Neuron (in vitro differentiated cells): Measurements from ENCODE around the gene INTS12.
"Not testable (repeated sequence)": the region's sequence is repeated elsewhere in the genome, so short reads cannot be mapped to it uniquely, and the experiment has no call there.

Experiments used
- H2AFZ ChIP-seq: one replicate; pipeline ENCODE4 v1.6.1; 2013; ENCODE audit warnings: low read depth, mild to moderate bottlenecking, inconsistent platforms, low read length, moderate library complexity
- H3K27me3 ChIP-seq: one replicate; pipeline ENCODE4 v1.6.1; 2013; ENCODE audit warnings: low read length; ENCODE audit not compliant: insufficient read depth
- H3K36me3 ChIP-seq: one replicate; pipeline ENCODE4 v1.6.1; 2013; ENCODE audit warnings: low read length; ENCODE audit not compliant: insufficient read depth
- H3K4me1 ChIP-seq: one replicate; pipeline ENCODE4 v1.6.1; 2013; ENCODE audit warnings: low read length; ENCODE audit not compliant: insufficient read depth
- H3K4me3 ChIP-seq: 2 replicates; pipeline ENCODE4 v1.5.1; 2013; ENCODE audit warnings: mild to moderate bottlenecking, low read length, moderate library complexity
- H3K9me3 ChIP-seq: one replicate; pipeline ENCODE4 v1.6.1; 2013; ENCODE audit warnings: low read length

The INTS12 gene

DNA sequence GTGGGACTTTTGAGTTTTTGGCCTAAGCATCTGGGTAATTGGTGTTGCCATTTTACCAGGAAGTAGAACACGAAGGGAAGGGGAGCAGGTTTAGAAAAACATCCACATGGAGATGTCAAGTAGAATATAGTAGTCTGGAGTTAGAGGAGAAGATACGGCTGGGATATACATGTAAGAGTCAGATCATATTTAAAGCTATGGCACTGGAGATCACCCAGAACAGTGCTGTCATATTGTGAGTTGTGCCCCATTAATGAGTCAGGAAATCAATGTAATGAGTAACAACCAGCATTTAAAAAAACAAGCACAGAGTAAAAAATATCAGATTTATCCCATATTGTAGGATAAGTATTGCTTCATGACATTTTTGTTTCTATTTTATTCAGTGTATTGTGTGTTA, 4.3 kb upstream of the INTS12 start:
- H3K36me3 ChIP-seq, result no peaks in the 10 kb centered on the region
- H3K4me1 ChIP-seq, result peaks cover 16% of the 10 kb centered on the region
- no peak overlapping the region for H3K4me3 ChIP-seq
- no peaks in the 10 kb centered on the region for H3K9me3 ChIP-seq
- no peaks in the 10 kb centered on the region for H3K27me3 ChIP-seq
- H2AFZ ChIP-seq, result no peak overlapping the region

DNA sequence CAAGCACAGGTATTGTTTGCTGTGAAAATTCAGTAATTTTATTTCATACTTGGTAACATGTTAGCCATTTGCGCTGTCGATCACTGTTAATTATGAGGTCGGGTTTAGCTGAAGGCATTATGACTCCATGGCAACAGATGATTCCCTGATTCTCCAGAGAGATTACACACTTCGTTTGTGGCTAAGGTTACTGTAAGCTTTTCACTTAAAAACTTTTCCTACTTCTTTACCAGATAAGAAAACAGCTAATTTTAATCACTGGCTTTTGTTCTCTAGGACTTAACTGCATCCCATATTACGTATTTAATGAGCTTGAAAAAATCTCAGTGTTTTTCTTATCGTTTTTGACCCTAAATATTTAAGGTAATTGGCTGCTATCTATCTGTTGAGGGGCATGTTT, 2.2 kb upstream of the INTS12 start:
- peaks cover 25% of the 10 kb centered on the region for H3K4me1 ChIP-seq
- H3K36me3 ChIP-seq, result no peaks in the 10 kb centered on the region
- no peaks in the 10 kb centered on the region for H3K9me3 ChIP-seq
- H2AFZ ChIP-seq, result no peak overlapping the region
- H3K27me3 ChIP-seq, result no peaks in the 10 kb centered on the region
- no peak overlapping the region for H3K4me3 ChIP-seq

DNA sequence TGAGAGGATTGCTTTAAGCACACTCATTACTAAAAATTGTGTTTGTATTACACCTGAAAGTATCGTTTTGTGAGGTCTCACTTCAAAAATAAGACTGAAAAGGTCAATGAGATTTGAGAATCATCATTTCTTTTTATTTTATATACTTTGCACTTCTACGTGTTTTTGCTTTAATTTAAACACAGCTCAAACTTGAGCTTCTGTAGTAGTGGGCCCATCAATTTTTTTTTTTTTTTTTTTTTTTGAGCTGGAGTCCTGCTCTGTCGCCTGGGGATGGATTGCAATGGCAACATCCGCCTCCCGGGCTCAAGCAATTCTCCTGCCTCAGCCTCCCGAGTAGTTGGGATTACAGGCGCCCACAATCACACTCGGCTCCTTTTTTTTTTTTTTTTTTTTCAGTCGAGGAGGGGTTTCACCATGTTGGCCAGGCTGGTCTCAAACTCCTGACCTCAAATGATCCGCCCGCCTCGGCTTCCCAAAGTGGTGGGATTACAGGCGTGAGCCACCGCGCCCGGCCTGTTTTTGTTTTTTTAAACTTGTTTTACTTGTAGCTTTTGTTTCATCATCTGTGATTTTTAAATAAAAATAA, 1.6 kb upstream of the INTS12 start:
- no peaks in the 10 kb centered on the region for H3K9me3 ChIP-seq
- H3K4me1 ChIP-seq, result peaks cover 25% of the 10 kb centered on the region
- no peak overlapping the region for H2AFZ ChIP-seq
- H3K27me3 ChIP-seq, result no peaks in the 10 kb centered on the region
- peak overlapping the region; percentile 77 for H3K4me3 ChIP-seq
- H3K36me3 ChIP-seq, result no peaks in the 10 kb centered on the region

DNA sequence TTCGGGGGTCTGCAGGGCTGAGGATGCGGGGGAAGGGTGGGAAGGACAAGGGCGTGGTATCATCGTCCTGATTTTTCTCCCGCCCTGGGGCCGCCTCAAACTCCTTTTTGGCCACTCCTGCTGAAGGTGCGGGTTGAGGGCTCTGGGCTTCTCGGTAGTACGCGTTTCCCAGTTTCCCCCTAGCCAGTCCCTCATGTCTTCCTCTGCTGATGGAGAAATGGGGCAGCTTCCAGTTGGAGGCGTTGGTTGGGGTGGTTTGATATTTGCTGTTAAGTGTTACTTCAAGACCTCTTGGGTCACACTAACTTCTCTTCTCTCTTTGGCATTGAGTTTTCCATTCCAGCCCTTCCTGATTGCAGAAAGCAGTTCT, 577 bp upstream of the INTS12 start:
- Histone ChIP-seq H3K4me1 (peaks cover 25% of the 10 kb centered on the region), H3K9me3 (no peaks in the 10 kb centered on the region), H3K36me3 (no peaks in the 10 kb centered on the region), H3K27me3 (no peaks in the 10 kb centered on the region), H2AFZ (peak overlapping the region; percentile 76), H3K4me3 (peak overlapping the region; percentile 77)

DNA sequence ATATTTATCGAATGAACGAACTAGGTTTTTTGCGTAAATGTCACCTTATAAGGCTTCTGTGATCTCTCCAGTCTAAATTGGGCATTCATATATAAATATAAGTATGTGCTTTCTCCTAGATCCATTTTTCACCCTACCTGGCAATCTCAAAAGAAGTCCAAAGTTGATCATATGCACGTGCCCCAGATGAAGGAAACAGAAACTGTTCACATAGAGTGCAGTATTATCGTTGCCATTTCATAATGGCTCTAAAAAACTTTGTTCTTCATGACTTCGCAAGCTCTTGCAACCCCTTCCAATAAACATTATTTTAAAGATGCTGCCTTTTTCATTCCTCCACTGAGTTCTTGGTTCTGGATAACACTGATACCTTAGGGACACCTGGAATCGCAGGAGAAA, 708 bp downstream of the INTS12 start:
- Histone ChIP-seq H3K36me3 (no peaks in the 10 kb centered on the region), H3K27me3 (no peaks in the 10 kb centered on the region), H2AFZ (peak overlapping the region; percentile 68), H3K4me1 (peaks cover 25% of the 10 kb centered on the region), H3K4me3 (peak overlapping the region; percentile 77), H3K9me3 (no peaks in the 10 kb centered on the region)

DNA sequence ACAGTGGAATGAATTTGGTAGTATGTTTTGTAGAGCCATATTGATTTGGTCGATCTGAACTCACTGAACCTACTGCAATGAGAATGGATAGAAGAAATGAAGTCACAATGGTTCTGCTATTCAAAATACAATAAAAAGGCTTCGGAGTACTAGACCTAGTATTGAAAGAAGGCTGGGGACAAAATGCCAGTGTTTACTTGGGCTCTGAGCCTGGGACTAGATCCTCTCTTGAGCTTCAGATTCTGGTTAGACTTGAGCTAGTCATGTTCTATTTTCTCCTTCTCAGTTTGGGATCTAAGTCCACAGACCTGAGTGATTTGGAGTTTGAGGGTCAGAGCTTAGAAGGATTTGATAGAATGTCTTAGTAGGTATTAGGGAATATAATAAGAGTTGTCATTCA, 9.9 kb downstream of the INTS12 start:
- H3K9me3 ChIP-seq, result no peaks in the 10 kb centered on the region
- no peaks in the 10 kb centered on the region for H3K27me3 ChIP-seq
- H3K4me3 ChIP-seq, result no peak overlapping the region
- no peaks in the 10 kb centered on the region for H3K4me1 ChIP-seq
- no peak overlapping the region for H2AFZ ChIP-seq
- H3K36me3 ChIP-seq, result peaks cover 28% of the 10 kb centered on the region

DNA sequence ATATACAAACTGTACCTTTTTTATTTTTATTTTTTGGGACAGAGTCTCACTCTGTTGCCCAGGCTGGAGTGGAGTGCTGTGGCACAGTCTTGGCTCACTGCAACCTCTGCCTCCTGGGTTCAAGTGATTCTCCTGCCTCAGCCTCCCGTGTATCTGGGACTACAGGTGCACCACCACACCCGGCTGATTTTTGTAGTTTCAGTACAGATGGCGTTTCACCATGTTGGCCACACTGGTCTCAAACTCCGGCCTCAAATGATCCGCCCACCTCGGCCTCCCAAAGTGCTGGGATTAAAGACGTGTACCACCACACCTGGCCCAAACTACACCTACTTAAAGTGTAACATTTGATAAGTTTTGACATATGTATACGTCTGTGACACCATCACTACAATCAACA, 12.7 kb downstream of the INTS12 start:
- H3K9me3 ChIP-seq, H3K4me1 ChIP-seq, H3K4me3 ChIP-seq, H3K27me3 ChIP-seq, H2AFZ ChIP-seq: not testable (repeated sequence)
- peaks cover 47% of the 10 kb centered on the region for H3K36me3 ChIP-seq

DNA sequence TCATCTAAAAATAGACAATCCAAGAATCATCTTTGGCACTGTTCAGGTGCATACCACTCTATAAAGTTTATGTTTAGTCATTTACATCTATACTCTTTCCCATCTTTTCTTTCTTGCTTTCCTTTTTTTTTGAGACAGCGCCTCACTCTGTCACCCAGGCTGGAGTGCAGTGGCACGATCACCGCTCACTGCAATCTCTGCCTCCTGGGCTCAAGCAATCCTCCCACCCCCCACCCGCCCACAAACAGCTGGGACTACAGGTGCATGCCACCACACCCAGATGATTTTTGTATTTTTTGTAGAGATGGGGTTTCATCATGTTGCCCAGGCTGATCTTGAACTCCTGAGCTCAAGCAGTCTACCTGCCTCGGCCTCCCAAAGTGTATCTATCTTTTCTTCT, 13.7 kb downstream of the INTS12 start:
- H3K9me3 ChIP-seq, H3K27me3 ChIP-seq, H3K4me1 ChIP-seq, H2AFZ ChIP-seq, H3K4me3 ChIP-seq: not testable (repeated sequence)
- H3K36me3 ChIP-seq, result peaks cover 46% of the 10 kb centered on the region

DNA sequence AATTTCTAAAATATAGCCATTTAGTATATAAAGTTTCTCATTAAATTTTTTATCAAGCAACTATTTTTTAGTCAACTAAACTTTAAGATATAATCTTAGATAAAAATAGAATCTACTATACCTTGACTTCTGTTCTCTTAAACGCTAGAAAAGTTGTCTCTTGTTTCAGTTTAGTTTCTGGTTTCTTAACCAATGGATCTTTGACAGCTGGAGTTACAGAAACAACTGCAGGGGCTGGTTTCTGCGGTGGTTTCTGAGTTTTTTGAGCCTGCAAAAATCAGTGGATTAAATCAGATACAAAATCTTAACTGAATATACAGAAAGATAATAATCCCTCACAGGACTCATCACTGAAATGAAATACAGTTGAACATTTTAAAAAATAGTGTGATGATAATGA, 21.9 kb downstream of the INTS12 start:
- no peaks in the 10 kb centered on the region for H3K4me1 ChIP-seq
- no peaks in the 10 kb centered on the region for H3K9me3 ChIP-seq
- H3K27me3 ChIP-seq, result no peaks in the 10 kb centered on the region
- no peak overlapping the region for H2AFZ ChIP-seq
- no peak overlapping the region for H3K4me3 ChIP-seq
- H3K36me3 ChIP-seq, result peaks cover 56% of the 10 kb centered on the region

DNA sequence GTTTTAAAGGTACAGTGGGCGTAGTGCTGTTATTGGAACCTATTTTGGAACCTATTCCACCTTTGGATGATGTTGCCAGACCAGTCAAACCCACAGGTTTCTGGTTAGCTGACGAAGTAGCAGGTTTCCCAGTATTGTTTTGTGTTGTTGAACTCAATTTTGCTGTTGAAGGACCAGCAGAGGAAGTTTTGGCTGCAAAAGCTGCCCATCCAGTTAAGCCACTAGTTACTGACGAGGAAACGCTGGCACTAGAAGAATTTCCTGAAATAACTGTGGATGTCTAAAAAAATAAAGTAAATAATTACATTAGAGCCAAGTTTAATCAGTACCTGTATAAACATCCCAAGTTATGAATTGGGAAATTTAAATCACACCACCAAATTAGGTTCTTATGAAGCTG, 25.5 kb downstream of the INTS12 start:
- Histone ChIP-seq H3K4me1 (no peaks in the 10 kb centered on the region), H3K9me3 (no peaks in the 10 kb centered on the region), H3K4me3 (no peak overlapping the region), H2AFZ (no peak overlapping the region), H3K27me3 (no peaks in the 10 kb centered on the region), H3K36me3 (peaks cover 33% of the 10 kb centered on the region)

DNA sequence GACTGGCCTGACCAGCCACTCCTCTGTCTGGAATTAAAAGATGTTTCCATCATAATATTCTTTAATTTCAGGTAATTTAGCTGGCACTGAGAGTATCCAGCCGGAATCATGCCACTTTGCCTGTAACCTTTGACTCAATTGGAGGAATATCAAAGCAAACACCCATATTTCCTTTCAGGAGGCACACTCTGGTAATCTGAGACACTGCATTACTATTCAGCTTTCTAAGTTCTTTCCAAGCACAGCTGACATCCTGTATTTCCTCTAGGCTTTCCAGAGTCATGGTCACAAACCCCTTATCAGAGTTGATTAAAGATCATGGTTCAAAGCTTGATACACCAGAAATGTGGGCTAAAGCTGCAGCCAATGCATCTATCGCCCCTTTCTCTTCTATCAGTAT, 29.3 kb downstream of the INTS12 start:
- H3K27me3 ChIP-seq, result no peaks in the 10 kb centered on the region
- no peaks in the 10 kb centered on the region for H3K9me3 ChIP-seq
- no peak overlapping the region for H2AFZ ChIP-seq
- peaks cover 17% of the 10 kb centered on the region for H3K36me3 ChIP-seq
- H3K4me3 ChIP-seq, result no peak overlapping the region
- no peaks in the 10 kb centered on the region for H3K4me1 ChIP-seq

DNA sequence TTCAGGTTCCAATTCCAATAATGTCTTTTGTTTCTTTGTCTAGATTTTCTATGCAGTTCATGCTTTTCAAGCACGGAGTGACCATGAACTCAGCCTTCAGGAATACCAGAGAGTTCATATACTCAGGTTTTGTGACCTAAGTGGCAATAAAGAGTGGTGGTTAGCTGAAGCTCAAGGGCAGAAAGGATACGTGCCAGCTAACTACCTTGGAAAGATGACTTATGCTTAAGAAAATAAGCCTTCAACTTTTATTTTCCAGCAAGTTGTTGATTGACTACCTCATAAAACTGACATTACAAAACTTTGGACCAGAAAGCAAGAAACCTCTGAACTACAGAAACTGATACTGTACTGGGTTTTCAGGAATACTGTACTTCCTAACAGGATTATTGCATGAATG, 30.8 kb downstream of the INTS12 start:
- Histone ChIP-seq H3K9me3 (no peaks in the 10 kb centered on the region), H3K27me3 (peaks cover 3% of the 10 kb centered on the region), H3K36me3 (peaks cover 8% of the 10 kb centered on the region), H3K4me1 (no peaks in the 10 kb centered on the region), H2AFZ (no peak overlapping the region), H3K4me3 (no peak overlapping the region)

DNA sequence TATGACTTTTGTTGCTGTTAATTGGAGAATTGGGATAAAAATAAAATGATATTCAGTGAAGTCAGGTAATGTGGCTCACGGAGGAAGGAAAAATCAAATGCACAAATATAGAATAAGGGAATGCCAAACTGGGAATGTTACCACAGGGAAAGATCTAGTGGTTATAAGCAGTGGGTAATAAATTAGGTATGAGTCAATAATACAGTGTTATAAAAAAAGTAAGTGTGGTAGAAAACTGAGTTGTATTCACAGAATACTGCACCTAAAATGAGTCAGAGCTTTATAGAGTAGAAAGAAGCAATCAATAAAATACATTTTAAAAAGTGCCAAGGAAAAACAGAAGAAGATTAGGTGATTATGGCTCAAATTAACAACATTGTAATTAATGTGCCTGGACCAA, 34.5 kb downstream of the INTS12 start:
- no peaks in the 10 kb centered on the region for H3K9me3 ChIP-seq
- H3K4me1 ChIP-seq, result no peaks in the 10 kb centered on the region
- peaks cover 3% of the 10 kb centered on the region for H3K27me3 ChIP-seq
- no peaks in the 10 kb centered on the region for H3K36me3 ChIP-seq
- no peak overlapping the region for H2AFZ ChIP-seq
- H3K4me3 ChIP-seq, result no peak overlapping the region

DNA sequence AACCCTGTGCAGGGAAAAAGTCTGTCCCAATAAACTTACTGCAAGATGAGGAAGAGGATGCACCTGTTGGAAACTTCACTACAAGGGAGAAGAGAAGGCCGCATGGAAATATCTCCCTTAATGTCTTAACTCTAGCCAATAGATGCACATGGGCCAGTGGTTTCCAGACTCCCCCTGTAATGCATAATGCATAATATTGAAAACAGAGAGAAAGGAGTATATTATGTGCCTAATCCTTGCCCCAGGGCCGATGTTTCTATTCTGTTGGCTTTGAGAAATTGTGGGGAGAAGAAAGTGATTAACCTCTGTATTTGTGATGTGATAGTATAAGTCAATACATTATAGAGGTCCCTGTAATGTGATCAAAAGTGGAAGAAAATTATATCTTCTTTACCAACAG, 37.2 kb downstream of the INTS12 start:
- Histone ChIP-seq H3K4me3 (no peak overlapping the region), H3K27me3 (peaks cover 9% of the 10 kb centered on the region), H2AFZ (no peak overlapping the region), H3K9me3 (no peaks in the 10 kb centered on the region), H3K36me3 (no peaks in the 10 kb centered on the region), H3K4me1 (no peaks in the 10 kb centered on the region)
